Smooth muscle cell of the brain vasculature (primary cell): Measurements from ENCODE around the gene ZBTB25.
A peak's percentile ranks its signal among the peaks of the same experiment; 100 is the strongest.
"Not testable (repeated sequence)": the region's sequence is repeated elsewhere in the genome, so short reads cannot be mapped to it uniquely, and the experiment has no call there.

Source experiments
- DNase-seq: peaks from one replicate; pipeline ENCODE4 v3.0.0-alpha.2; 2012; ENCODE audit warnings: low read depth, low spot score

Gene ZBTB25, protein sequence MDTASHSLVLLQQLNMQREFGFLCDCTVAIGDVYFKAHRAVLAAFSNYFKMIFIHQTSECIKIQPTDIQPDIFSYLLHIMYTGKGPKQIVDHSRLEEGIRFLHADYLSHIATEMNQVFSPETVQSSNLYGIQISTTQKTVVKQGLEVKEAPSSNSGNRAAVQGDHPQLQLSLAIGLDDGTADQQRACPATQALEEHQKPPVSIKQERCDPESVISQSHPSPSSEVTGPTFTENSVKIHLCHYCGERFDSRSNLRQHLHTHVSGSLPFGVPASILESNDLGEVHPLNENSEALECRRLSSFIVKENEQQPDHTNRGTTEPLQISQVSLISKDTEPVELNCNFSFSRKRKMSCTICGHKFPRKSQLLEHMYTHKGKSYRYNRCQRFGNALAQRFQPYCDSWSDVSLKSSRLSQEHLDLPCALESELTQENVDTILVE

DNA sequence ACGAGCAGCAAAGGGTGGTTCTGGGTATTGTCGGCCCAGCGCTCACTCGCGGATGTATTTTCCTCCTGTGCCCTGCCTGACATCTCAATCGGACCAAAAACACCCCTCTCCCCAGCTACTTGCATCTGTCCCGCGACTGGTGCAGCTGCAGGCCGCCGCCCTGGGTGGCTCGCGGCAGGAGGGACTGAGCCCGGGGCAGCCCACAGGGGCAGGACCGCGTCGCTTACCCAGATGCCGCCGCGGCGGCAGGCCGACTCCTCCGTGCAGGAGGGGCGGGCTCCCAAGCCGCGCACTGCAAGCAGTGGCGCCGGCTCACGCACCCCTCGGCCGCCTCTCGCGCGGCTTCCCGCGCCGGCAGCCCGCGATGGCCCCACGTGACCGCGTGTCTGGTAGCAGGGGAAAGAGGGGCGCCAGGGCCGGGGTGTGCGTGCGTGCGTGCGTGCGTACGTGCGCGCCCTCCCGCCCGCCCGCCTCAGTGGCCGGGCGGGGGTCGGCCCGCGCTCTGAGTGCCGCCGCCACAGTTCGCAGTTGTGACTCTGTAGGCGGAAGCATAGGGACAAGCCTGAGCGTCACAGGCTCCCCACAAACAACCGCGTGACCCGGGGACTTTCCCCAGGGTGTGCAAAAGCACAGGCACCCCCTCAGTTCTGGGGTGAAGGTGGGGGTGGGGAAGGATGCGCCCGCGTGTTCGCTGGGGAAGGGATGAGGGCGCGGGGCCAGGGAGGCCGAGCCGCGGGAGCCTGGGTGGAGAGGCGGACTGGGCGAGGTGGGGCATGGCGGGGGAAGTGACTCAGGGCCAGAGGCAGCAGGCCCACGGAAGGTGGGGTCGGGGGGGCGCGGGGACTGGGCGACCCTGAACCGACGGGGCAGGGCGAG is at the start of gene ZBTB25:
TSS of gene ZBTB25 (minus strand) at position 405 of the 876 bp plus-strand sequence. CDS start 13,305 bp downstream, outside the sequence.
- peak; percentile 82 for DNase-seq

DNA sequence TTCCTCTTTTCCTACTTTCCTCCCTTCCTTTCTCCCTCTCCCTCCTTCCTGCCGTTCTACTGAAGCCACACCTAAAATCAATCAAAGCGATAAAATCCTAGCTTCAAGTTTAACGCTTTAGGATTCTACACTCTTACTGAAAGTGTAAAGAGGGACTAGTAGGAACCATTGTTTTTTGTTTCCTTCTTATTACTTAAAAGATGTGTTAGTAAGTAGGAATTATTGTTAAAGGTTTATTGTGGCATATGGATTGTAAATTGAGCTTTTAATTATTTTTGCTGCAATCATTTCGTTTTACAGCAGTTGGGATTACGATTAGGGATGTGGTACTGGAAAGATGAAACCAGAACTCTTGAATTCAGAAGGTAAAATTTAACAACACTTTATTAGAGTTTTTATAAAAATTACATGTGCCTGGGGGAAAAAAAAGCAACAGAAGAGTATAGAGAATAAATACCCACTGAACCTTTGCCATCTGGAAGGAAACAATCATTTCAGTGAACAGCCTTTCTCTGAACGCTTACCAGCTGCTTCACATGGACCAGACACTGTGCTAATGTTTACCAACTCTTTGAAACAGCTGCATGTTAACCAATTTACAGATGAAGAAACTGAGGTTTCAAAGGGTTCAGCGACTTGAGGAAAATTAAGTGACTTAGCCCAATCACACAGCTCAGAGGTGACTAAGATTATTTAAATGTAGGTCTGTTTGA is 47.1 kb upstream of the ZBTB25 start:
- DNase-seq = no peak

- DNase-seq = no peak
These were observed 46.4 kb upstream of the ZBTB25 start, which contains the start of gene PPP1R36 for GRCh38 chr14:64549791-64550620. Gene PPP1R36 (plus strand): TSS chr14:64549961. CDS start chr14:64549998, 37 bp downstream.

DNA sequence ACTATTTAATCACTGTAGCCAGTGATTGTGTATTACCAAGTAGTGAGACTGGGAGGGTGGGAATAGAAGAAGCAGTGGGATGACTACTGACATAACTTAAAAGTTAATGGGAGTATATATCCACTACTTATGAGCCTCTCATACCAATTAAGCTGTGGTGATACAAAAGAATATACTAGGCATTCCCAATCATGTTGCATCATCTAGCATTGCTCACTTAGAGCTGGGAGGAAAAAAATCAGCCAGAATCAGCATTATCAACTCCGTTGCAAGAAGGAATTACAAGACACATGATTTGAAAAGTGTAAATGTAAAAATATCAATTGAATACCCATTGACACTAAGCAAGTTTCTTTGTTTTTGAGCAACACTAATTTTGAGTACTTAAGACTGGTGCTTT is 45.4 kb upstream of the ZBTB25 start:
- no peak for DNase-seq

DNA sequence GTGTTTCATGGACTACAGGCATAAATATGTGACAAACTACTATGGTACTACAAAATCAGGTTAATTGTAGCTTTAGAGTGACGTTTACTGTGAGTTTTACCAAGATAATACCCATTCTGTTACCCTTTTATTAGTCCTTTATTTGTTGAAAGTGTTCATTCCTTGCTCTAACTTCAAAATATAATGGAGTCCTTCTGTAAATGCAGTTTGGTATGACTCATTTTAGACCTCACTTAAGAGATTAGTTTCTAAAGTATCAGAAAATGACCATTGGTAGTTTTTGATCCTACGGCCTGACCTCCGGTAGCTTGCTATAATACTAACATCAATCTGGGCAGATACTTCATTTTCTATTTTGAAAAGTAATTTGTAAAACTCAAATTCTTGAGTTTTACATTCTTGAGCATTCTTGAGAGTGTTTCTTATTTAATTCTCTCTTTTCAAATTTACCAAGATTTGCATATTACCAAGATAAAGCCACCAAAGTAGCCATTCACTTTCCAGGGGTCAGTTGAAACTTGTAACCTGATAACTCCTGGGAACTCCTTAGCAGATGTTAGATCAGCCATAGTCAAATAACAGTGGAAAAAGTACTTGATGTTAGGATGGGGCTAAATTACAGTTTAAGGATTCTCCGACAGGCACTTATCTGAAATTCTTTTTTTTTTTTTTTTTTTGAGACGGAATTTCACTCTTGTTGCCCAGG is 41.1 kb upstream of the ZBTB25 start:
- no peak for DNase-seq

- no peak for DNase-seq
These were observed 39.2 kb upstream of the ZBTB25 start for GRCh38 chr14:64542836-64543201.

GRCh38 chr14:64541972-64542835 is 38.6 kb upstream of the ZBTB25 start:
- no peak for DNase-seq

- DNase-seq = no peak
These were observed 37.8 kb upstream of the ZBTB25 start for GRCh38 chr14:64541261-64541971.

DNA sequence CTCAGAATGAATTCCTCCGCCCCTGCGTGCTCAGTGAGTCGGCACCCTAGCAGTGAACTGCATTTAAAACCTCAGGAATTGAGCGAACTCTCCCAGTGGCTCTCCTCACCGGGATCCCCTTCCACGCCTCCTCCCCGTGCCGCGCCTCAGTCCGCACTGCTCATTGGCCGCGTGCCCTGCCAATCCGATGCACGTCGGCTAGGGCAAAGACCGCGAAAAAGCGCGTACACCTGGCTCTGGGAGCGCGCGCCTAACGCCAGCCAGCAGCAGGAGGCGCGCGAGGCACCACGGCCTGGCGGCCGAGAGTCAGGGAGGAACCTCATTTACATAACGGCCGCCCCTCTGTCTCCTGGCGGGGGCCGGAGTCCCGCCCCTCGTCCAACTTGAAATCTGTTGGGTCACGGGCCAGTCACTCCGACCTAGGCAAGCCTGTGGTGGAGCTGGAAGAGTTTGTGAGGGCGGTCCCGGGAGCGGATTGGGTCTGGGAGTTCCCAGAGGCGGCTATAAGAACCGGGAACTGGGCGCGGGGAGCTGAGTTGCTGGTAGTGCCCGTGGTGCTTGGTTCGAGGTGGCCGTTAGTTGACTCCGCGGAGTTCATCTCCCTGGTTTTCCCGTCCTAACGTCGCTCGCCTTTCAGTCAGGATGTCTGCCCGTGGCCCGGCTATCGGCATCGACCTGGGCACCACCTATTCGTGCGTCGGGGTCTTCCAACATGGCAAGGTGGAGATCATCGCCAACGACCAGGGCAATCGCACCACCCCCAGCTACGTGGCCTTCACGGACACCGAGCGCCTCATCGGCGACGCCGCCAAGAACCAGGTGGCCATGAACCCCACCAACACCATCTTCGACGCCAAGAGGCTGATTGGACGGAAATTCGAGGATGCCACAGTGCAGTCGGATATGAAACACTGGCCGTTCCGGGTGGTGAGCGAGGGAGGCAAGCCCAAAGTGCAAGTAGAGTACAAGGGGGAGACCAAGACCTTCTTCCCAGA is 36.9 kb upstream of the ZBTB25 start, which contains the start of gene HSPA2:
TSS of gene HSPA2 (plus strand) at position 534 of the 995 bp plus-strand sequence. CDS start at position 643, 109 bp downstream.
- peak; percentile 99 for DNase-seq

GRCh38 chr14:64536488-64537245 is 33.0 kb upstream of the ZBTB25 start:
- no peak for DNase-seq

DNA sequence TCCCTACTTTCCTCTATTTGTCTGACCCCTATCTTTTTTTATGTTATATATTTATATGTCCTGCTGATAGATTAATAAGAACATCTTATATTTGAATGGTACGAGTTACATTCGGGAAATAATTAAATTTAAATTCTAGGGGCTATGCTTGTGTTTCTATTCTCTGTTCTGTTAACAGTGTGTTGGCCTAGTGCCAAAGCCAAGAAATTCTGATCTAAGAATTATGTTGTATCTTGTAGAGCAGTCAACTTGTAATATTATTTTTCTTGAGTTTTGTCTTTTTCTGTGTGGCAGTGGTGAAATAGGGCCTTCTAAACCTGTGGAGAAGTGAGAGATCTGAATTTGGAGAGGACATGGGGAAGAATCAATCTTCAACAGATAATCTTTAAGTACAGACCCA is 27.9 kb upstream of the ZBTB25 start:
- DNase-seq = no peak

GRCh38 chr14:64525354-64525753 is 21.7 kb upstream of the ZBTB25 start:
- DNase-seq = no peak

GRCh38 chr14:64522591-64523355 is 19.1 kb upstream of the ZBTB25 start:
- no peak for DNase-seq

DNA sequence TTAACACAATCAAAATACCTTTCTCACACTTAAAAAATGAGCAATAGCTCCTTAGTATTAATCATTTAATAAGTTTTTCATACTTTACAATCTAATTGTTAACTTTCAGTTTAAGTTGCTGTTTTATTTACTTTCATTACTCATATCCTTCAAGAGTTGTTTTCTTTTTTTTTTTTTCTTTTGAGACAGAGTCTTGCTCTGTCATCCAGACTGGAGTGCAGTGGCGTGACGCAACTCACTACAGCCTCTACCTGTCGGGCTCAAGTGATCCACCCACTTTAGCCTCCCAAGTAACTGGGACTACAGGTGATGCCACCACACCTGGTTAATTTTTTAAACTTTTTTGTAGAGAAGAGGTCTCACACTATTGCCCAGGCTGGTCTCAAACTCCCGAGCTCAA is 17.1 kb upstream of the ZBTB25 start:
- no peak for DNase-seq

GRCh38 chr14:64518229-64518628 is 14.6 kb upstream of the ZBTB25 start:
- DNase-seq = no peak

GRCh38 chr14:64517667-64518066 is 14.0 kb upstream of the ZBTB25 start:
- not testable (repeated sequence) for DNase-seq
